ENCODE data around the gene FREM1.
A peak's percentile ranks its signal among the peaks of the same experiment; 100 is the strongest.

Gene FREM1

GRCh38 chr9:14909181-14909580 is 1.0 kb downstream of the FREM1 start:
- FAIRE-seq = no peak

GRCh38 chr9:14908295-14909180 is 1.7 kb downstream of the FREM1 start:
- FAIRE-seq = no peak

GRCh38 chr9:14907696-14908095 is 2.5 kb downstream of the FREM1 start:
- no peak for FAIRE-seq

- no peak for FAIRE-seq
These were observed 2.9 kb downstream of the FREM1 start for GRCh38 chr9:14907360-14907685.

GRCh38 chr9:14906644-14907359 is 3.4 kb downstream of the FREM1 start:
- no peak for FAIRE-seq

GRCh38 chr9:14906000-14906399 is 4.2 kb downstream of the FREM1 start:
- FAIRE-seq = no peak

GRCh38 chr9:14903040-14903439 is 7.2 kb downstream of the FREM1 start:
- no peak for FAIRE-seq

GRCh38 chr9:14902561-14902960 is 7.7 kb downstream of the FREM1 start:
- FAIRE-seq = no peak

GRCh38 chr9:14899815-14900193 is 10.4 kb downstream of the FREM1 start:
- FAIRE-seq = no peak

GRCh38 chr9:14899042-14899814 is 11.0 kb downstream of the FREM1 start:
- peak; percentile 37 for FAIRE-seq

- peak; percentile 91 for FAIRE-seq
These were observed 14.4 kb downstream of the FREM1 start for GRCh38 chr9:14895806-14896205.

- FAIRE-seq = no peak
These were observed 16.9 kb downstream of the FREM1 start for GRCh38 chr9:14893280-14893679.

- no peak for FAIRE-seq
These were observed 18.9 kb downstream of the FREM1 start for GRCh38 chr9:14891332-14891731.

- no peak for FAIRE-seq
These were observed 20.8 kb downstream of the FREM1 start for GRCh38 chr9:14889451-14889850.

GRCh38 chr9:14888875-14889274 is 21.4 kb downstream of the FREM1 start:
- no peak for FAIRE-seq

- no peak for FAIRE-seq
These were observed 22.0 kb downstream of the FREM1 start for GRCh38 chr9:14888272-14888671.

- no peak for FAIRE-seq
These were observed 23.1 kb downstream of the FREM1 start for GRCh38 chr9:14887149-14887548.

GRCh38 chr9:14883310-14883944 is 26.8 kb downstream of the FREM1 start:
- no peak for FAIRE-seq

- FAIRE-seq = no peak
These were observed 28.1 kb downstream of the FREM1 start for GRCh38 chr9:14882090-14882489.

GRCh38 chr9:14881006-14881405 is 29.2 kb downstream of the FREM1 start:
- FAIRE-seq = no peak

- no peak for FAIRE-seq
These were observed 40.1 kb downstream of the FREM1 start for GRCh38 chr9:14870090-14870489.

GRCh38 chr9:14869671-14870070 is 40.6 kb downstream of the FREM1 start:
- FAIRE-seq = no peak
